VCaP (cell line): ENCODE data around the gene SRP72.
"Not testable (repeated sequence)": the region's sequence is repeated elsewhere in the genome, so short reads cannot be mapped to it uniquely, and the experiment has no call there.

Experiments used
- H3K27ac ChIP-seq: fragments of 450-650 bp; 2 replicates; pipeline ENCODE4 v1.5.1; 2017
- TF ChIP-seq, protein P1 (sequence below): fragments of 450-650 bp; conservative IDR thresholded peaks from 2 replicates; pipeline ENCODE4 v1.5.1; 2017; ENCODE audit warnings: mild to moderate bottlenecking, moderate library complexity

SRP72 gene

DNA sequence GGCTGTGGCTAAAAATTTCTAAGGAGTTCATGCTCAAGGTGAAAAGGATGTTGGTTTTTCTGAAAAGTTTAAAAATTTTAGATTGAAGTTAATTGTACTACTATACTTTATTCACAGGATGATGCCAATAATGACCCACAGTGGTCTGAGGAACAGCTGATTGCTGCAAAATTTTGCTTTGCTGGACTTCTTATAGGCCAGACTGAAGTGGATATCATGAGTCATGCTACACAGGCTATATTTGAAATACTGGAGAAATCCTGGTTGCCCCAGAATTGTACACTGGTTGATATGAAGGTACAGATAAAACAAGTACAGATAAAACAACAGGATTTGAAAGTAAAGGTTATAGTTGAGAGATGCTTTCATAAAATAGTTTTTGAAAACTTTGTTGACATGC, 19.1 kb upstream of the SRP72 start:
- TF ChIP-seq, protein P1, sequence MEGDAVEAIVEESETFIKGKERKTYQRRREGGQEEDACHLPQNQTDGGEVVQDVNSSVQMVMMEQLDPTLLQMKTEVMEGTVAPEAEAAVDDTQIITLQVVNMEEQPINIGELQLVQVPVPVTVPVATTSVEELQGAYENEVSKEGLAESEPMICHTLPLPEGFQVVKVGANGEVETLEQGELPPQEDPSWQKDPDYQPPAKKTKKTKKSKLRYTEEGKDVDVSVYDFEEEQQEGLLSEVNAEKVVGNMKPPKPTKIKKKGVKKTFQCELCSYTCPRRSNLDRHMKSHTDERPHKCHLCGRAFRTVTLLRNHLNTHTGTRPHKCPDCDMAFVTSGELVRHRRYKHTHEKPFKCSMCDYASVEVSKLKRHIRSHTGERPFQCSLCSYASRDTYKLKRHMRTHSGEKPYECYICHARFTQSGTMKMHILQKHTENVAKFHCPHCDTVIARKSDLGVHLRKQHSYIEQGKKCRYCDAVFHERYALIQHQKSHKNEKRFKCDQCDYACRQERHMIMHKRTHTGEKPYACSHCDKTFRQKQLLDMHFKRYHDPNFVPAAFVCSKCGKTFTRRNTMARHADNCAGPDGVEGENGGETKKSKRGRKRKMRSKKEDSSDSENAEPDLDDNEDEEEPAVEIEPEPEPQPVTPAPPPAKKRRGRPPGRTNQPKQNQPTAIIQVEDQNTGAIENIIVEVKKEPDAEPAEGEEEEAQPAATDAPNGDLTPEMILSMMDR, result no peak
- no peak overlapping the region for H3K27ac ChIP-seq

DNA sequence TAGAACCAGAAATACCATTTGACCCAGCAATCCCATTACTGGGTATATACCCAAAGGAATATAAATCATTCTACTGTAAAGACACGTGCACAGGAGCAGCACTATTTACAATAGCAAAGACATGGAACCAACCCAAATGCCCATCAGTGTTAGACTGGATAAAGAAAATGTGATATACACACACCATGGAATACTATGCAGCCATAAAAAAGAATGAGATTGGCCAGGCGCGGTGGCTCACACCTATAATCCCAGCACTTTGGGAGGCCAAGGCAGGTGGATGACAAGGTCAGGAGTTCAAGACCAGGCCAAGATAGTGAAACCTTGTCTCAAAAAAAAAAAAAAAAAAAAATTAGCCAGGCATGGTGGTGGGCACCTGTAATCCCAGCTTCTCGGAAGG, 17.9 kb upstream of the SRP72 start:
- H3K27ac ChIP-seq, result not testable (repeated sequence)

DNA sequence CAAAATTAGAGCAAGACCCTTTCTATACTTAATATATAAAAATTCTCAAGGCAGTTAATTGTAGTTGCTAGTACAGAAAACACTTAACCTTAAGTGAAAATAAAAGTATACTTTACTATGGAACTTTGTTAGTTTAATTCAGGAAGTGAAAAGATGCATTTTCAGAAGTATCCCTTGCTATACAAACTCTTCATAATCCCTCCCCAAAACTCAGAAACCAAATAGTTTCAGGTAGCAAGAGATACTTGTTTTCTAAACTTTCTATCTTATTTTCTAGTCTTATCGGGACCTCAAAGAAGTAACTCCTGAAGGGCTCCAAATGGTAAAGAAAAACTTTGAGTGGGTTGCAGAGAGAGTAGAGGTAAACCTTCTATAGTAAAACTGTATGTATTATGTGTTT, 17.1 kb upstream of the SRP72 start:
- no peak overlapping the region for H3K27ac ChIP-seq
- TF ChIP-seq, protein P1, result no peak

DNA sequence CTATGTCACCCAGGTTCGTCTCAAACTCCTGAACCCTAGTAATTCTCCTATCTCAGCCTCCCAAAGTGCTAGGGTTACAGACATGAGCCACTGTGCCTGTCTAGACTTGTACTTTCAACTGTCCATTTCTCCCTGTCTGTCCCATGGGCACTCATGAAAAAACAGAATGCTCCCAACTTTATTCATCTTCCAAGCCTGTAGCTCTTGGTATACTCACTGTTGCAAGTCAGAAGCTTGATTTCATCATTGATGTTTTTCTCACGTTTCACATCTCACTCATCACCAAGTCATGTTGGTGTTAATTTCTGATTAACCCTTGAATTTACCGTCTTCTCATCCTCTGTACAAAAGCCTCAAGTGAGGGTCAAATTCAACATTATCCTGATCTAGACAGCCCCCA, 7.3 kb upstream of the SRP72 start:
- TF ChIP-seq, protein P1, result no peak
- H3K27ac ChIP-seq, result no peak overlapping the region

DNA sequence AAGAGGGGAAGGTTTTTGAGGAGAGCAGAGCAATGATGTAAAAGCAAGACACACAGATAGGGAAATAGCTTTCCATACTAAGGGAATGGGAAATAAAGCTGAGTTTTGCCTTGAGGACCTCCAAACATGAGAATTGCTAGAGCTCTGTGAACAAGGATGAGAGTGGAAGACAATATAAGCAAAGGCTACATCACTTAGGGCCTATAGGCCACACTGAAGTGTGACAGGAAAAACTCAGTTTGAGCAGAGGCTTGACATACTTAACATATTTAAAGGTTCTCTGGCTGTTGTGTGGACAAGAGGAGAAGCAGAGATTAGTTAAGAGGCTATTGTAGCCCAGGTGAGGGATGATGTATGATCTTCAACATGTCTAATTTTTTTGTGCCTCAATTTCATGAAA, 5.3 kb upstream of the SRP72 start:
- H3K27ac ChIP-seq, result no peak overlapping the region
- TF ChIP-seq, protein P1, result no peak

DNA sequence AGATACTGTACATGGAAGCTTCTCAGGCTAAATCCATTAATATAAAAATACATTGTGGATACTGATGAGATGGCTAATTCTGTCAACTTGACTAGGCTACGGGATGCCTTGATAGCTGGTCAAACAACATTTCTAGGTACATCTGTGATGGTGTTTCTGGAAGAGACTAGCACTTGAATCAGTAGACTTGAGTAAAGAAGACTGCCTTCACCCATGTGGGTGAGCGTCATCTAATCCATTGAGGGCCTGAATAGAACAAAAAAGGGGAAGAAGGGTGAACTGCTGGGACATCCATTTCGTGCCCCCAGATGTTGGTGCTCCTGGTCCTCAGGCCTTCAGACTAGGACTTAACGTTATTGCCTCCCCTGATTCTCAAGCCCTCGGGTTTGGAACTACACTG, 3.7 kb upstream of the SRP72 start:
- TF ChIP-seq, protein P1, result no peak
- H3K27ac ChIP-seq, result no peak overlapping the region

DNA sequence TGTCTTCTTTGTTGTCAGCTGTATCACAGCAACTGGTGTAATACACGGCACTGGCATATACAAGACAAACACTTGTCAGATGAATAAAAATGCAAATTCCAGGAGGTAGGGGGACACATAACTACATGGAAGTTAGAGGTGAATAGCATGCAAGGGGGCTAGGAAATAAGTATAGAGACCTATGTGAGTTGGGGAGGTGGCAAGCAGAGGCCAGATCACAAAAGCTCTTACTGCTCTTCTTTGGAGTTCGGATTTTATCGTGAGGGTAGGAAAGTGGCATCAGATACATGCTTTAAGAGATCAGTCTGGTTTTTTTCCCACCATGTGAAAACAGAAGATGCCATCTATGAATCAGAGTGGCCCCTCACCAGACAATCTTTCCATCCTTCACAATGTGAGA, 2.8 kb upstream of the SRP72 start:
- TF ChIP-seq, protein P1, result no peak
- no peak overlapping the region for H3K27ac ChIP-seq

DNA sequence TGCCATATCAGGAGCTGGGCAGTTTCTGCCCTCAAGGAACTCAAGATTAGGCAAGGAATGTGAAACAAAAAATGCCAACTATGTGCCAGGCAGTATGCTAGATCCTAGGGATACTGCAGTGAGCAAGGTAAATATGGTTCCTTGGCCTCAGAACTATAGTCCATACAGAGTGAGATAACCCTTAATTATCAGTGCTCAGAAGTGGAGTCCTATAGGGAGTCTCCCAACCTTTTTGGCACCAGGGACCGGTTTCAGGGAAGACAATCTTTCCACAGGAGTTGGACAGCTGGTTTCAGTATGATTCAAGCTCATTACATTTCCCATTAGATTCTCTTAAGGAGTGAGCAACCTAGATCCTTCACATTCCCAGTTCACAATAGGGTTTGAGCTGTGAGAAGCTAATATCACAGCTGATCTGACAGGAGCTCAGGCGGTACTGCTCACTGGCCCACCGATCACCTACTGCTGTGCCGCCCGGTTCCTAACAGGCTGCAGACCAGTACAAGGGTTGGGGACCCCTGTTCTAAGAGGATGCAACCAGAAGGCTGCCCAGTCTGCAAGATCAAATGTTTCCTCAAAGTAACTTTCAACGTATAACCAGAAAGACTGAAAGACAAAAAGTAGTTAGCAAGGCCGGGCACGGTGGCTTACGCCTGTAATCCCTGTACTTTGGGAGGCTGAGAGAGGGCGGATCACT, 1.7 kb upstream of the SRP72 start:
- H3K27ac ChIP-seq, result peak overlapping the region; percentile 96
- TF ChIP-seq, protein P1, result no peak

DNA sequence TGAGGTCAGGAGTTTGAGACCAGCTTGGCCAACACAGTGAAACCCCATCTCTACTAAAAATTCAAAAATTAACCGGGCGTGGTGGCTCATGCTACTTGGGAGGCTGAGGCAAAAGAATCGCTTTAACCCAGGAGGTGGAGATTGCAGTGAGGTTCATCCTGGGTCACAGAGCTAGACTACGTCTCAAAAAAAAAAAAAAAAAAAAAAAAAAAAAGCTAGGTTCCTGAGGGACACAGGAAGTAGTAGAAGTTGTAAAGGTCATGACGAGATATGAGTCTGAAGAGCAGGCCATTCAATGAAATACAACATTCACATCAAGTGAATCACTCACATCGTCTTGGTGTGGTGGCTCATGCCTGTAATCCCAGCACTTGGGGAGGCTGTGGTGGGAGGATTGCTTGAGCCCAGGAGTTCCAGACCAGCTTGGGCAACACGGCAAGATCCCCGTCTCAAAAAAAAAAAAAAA, 1.1 kb upstream of the SRP72 start:
- peak overlapping the region; percentile 96 for H3K27ac ChIP-seq
